Epithelial cell of esophagus (primary cell): Measurements from ENCODE around the gene MRPL17.

Experiments used
- DNase-seq: peaks from one replicate; pipeline ENCODE4 v3.0.0; 2010; ENCODE audit warnings: low read depth
- H3K4me3 ChIP-seq: 2 replicates; pipeline ENCODE4 v1.5.1; 2011; ENCODE audit warnings: mild to moderate bottlenecking, low read length, control low read depth
- TF ChIP-seq, protein P1 (sequence below): IDR thresholded peaks from 2 replicates; pipeline ENCODE4 v1.5.1; 2011; ENCODE audit warnings: low read depth, mild to moderate bottlenecking, low read length, control low read depth, inconsistent platforms; ENCODE audit not compliant: insufficient read depth; ENCODE audit errors: missing control alignments

MRPL17 gene

DNA sequence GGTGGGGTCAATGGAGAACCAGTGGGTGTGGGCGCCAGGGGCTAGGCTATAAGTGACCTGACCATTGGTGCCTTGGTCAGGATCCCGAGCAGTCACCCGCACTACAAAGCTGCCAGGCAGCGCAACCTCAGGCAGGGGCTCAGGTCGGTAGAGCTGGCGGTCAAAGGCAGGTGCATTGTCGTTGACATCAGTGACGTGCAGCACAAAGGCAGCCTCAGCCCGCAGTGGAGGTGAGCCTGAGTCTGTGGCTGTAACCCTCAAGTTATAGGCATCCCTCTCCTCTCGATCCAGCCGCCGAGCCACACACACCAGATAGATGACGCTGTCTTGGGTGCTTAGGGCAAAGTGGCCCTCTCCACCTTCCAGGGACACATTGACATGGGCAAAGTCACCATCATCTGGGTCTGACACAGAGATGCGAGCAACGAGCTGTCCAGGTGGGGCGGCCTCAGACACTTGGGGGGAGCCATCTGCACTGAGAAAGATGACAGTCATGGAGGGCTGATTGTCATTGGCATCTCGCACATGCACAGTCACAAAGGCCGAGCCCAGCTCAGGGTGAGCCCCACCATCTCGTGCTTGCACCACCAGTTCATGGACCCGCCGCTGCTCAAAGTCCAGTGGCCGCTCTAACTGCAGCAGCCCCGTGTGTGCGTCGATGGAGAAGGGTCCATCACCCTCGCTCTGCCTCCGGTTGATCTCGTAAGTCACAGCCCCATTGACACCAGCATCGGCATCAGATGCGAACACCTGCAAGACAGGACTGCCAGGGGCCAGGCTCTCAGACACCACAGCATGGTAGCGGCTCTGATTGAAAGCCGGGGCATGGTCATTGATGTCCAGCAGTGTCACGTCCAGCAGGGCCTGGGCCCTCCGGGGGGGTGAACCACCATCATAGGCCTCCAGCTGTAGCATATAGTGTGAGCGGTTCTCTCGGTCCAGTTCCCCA lies 42.8 kb downstream of the MRPL17 start:
- no peak for DNase-seq
- no peak overlapping the region for H3K4me3 ChIP-seq
- TF ChIP-seq, protein P1, sequence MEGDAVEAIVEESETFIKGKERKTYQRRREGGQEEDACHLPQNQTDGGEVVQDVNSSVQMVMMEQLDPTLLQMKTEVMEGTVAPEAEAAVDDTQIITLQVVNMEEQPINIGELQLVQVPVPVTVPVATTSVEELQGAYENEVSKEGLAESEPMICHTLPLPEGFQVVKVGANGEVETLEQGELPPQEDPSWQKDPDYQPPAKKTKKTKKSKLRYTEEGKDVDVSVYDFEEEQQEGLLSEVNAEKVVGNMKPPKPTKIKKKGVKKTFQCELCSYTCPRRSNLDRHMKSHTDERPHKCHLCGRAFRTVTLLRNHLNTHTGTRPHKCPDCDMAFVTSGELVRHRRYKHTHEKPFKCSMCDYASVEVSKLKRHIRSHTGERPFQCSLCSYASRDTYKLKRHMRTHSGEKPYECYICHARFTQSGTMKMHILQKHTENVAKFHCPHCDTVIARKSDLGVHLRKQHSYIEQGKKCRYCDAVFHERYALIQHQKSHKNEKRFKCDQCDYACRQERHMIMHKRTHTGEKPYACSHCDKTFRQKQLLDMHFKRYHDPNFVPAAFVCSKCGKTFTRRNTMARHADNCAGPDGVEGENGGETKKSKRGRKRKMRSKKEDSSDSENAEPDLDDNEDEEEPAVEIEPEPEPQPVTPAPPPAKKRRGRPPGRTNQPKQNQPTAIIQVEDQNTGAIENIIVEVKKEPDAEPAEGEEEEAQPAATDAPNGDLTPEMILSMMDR = no peak

GRCh38 chr11:6638429-6638828 lies 44.7 kb downstream of the MRPL17 start:
- DNase-seq = no peak
- H3K4me3 ChIP-seq = no peak overlapping the region
- TF ChIP-seq, protein P1 = no peak

GRCh38 chr11:6637871-6638270 lies 45.3 kb downstream of the MRPL17 start:
- no peak overlapping the region for H3K4me3 ChIP-seq
- no peak for DNase-seq
- TF ChIP-seq, protein P1 = no peak

GRCh38 chr11:6636480-6636879 lies 46.7 kb downstream of the MRPL17 start:
- DNase-seq = no peak
- TF ChIP-seq, protein P1 = no peak
- no peak overlapping the region for H3K4me3 ChIP-seq

GRCh38 chr11:6635082-6635932 lies 47.8 kb downstream of the MRPL17 start:
- no peak for DNase-seq
- no peak overlapping the region for H3K4me3 ChIP-seq
- TF ChIP-seq, protein P1 = no peak

DNA sequence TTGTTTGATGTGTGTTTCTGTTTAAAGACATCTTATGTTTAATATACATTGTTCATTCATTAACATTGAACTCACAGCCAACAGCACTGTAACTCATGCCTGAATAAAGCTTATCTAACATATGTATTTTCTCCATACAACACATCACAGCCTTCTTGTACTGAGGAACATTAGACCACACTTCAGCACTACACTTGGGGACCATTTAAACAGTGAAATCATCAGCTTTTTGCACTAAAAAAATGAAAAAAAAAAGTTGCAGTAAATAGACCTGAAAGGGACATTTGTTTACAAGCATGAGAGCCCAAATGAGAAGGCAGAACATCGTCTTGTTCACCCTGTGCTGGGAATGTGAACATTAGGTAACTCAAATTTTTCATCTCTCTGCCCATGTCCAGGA lies 48.6 kb downstream of the MRPL17 start:
- no peak for DNase-seq
- TF ChIP-seq, protein P1 = no peak
- no peak overlapping the region for H3K4me3 ChIP-seq
